Activated CD4-positive, CD25-positive, alpha-beta regulatory T cell (primary cell): ENCODE results near the gene TENM3.

Source experiments
- DNase-seq, 4 experiments: peaks; one replicate each; lab custom pipeline; 2025; lab: John Stamatoyannopoulos, UW

Gene TENM3

DNA sequence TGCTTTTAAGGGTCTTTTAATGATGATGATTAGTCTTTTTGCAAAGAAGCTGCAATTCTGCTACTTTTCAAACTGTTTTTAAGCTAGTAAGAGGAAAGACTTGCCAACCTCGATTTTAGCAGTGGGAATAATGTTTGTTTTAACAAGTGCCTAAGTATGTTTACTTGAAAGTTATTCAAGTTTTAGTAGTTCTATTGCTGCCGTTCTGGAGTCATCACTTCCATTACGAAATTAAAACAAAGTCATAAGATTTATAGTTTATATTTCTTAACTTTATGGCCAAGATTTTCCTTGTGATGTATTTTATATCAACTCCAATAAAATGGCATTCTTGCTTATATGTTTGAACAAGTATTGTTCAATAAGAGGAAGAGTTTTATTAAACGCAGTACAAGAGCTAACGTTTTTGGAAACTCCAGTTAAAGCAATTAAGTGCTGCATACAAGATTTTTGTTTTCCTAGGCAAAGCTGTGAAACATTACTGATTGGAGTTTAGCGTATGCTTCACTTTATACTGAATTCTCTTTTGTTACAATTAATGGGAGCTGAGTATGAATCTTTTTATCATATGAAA lies 211.3 kb downstream of the TENM3 start:
- no peak for DNase-seq

- DNase-seq = no peak
Observed at GRCh38 chr4:182465114-182465513, 221.9 kb downstream of the TENM3 start.

- no peak for DNase-seq
Observed at GRCh38 chr4:182465979-182466378, 222.8 kb downstream of the TENM3 start.

DNA sequence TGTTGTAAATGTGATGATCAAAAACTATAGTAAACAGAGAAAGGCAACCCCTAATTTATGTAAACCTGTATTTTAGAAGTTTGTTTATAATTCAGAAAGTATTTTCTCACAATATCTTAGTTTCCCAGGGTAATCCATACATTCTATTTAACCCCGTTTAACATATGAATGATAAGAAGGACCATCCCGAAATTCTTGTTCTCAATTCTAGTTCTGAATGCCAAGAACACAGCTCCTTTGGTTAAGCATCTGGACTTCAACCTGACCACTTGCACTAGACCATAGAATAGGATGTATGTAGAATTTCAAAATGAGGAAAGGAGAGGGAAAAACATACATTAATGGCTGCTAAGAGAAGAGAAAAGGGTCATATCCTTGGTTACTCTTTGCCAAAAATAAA lies 227.0 kb downstream of the TENM3 start:
- DNase-seq = no peak

- no peak for DNase-seq
Observed at GRCh38 chr4:182475539-182475938, 232.3 kb downstream of the TENM3 start.

DNA sequence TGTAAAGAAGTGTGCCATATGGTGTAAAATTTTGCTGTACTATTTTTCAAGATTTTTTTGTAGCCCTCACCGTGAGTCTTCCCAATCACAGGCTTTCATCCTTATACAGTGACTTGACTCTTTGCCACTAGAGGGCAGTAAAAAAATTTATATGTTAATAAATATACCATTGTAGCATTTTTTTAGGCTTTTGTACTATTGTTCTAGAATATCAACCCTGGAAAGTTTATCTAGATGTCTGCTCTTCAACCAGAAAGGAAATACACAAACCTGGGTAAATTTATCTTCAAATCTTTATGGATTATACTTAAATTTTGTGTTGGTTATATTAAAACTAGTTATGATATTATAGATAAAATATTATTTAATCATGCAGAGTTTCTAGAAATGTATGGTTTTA lies 235.3 kb downstream of the TENM3 start:
- no peak for DNase-seq

- DNase-seq = no peak
Observed at GRCh38 chr4:182483685-182484084, 240.5 kb downstream of the TENM3 start.

- DNase-seq = no peak
Observed at GRCh38 chr4:182486881-182487280, 243.7 kb downstream of the TENM3 start.

DNA sequence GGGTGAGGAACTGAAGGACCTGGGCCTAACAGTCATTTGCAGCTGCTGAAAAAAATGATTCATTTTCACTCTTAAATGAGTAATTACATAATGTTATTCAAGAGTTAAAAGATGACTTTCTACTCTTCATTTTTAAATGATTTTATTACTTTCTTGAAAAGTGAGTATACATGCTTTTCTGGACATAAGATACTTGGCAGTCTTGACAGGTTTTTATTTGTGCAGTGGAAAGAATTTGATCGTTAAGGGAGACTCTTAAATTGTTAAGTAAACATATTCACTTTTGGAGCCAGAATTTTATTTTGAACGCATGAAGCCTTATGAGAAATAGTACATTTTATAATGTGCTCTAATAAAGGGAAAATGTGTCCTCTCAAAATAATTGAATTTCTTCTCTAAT lies 245.7 kb downstream of the TENM3 start:
- DNase-seq = no peak

- DNase-seq = no peak
Observed at GRCh38 chr4:182489607-182490006, 246.4 kb downstream of the TENM3 start.

DNA sequence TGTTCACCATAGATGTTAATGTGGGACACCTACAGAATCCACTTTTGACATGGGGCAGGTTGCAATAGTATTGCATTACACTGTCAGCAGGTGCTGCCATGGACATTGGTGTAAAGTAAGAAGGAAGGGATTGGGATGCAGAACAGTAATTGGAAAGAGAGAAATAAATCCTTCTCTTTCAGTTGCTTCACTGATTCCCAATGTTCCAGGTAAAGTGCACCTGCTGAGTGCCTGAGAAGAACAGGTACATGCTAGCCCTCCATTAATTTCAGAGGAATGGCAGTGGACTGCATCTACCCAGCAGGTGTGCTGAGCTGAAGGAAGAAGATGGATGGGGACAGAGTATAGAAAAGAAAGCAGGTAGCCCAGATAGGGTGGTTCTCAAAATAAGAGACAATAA lies 248.5 kb downstream of the TENM3 start:
- DNase-seq = no peak

- DNase-seq = no peak
Observed at GRCh38 chr4:182492423-182492822, 249.2 kb downstream of the TENM3 start.

DNA sequence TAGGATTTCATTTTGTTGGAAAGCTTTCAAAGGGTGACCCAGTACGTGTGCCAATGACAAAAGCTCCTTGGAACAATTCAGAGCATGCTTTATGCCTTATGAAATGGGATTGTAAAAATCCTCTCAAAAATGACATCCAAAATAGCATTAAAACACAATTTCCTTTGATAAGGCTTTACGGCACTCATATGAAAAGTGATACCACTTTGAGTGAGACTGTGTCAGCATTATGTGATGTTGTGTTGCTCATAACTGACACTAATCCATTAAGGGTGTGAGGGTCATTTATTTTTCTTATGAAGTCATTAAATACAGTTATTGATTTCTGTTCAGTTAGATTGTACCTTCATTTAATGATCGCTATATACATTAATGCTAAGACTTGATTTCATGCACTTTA lies 250.2 kb downstream of the TENM3 start:
- DNase-seq = no peak

DNA sequence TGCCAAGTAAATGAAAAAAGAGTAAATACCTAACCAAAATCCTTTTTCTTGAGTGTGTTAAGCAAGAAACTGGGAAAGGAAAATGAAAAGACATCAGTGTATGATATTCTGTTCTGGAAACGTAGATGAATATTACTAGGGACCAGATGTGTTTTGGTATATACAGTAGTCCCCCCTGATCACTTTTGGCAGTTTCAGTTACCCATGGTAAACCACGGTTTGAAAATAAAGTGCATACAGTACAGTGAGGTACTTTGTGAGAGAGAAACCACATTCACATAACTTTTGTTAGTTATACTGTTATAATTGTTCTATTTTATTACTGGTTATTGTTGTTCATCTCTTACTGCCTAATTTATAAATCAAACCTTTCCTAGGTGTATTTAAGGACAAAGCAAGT lies 250.9 kb downstream of the TENM3 start:
- no peak for DNase-seq

DNA sequence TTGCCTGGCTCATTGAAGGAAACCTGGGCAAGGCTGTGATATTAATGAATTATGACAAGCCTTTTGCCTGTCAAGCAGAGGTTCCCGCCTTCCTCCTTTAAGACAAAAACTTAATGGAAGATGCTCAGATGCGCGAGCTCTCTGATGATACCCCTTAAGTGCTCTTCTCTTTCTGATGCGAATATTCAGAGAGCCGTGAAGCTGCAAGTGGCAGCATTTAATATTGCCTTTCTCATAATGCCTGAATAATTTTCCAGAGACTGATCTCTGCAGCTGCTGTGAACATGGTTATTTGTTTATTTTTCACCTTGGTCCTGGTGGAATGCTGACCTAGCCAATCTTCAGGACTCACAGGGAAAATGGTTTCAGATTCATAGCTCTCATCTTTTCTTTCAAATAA lies 251.8 kb downstream of the TENM3 start:
- DNase-seq = no peak

- DNase-seq = no peak
Observed at GRCh38 chr4:182495645-182496385, 252.6 kb downstream of the TENM3 start.

DNA sequence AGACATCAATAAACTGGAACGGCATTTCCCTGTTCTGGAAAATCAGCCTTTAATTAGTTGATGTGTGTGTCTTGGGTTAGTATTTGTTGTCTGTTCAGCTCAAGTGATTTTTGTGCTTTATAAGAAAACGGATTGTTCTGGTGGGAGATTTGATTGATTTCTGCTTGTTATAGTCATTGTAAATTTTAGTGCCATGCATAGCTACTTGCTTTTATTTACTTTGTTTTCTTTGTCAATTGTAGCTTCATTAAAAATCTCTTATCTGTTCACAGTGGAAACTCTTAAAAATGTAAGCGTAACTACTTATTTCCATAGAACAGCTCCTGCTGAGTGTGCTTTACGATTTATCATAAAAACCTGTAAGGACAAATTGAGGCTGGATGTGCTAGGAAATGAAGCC lies 253.2 kb downstream of the TENM3 start:
- DNase-seq = no peak

- no peak for DNase-seq
Observed at GRCh38 chr4:182502064-182502463, 258.9 kb downstream of the TENM3 start.

GRCh38 chr4:182504463-182504862 lies 261.3 kb downstream of the TENM3 start:
- DNase-seq = no peak

GRCh38 chr4:182507805-182508204 lies 264.6 kb downstream of the TENM3 start:
- DNase-seq = no peak

- no peak for DNase-seq
Observed at GRCh38 chr4:182510836-182511235, 267.6 kb downstream of the TENM3 start.

GRCh38 chr4:182513587-182514291 lies 270.5 kb downstream of the TENM3 start:
- DNase-seq = no peak

DNA sequence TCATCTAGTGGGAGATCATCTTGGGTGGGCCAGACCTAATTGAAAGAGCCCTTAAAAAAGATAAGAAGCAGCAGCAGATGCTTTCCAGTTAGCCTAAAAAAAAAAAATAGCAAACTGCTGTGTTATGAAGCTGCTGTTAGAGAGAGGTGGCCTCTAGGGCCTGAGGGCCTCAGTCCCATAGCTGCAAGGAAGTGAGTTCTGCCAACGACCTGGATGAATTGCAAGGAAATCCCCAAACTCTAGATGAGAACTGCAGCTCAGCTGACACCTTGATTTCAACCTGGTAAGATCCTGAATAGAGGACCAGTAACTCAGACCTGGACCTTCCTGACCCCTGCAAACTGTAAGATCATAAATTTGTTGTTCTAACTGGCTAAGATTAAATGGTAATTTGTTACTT lies 275.2 kb downstream of the TENM3 start:
- no peak for DNase-seq
